ENCODE measurements around the gene PHF19.

PHF19 gene

DNA sequence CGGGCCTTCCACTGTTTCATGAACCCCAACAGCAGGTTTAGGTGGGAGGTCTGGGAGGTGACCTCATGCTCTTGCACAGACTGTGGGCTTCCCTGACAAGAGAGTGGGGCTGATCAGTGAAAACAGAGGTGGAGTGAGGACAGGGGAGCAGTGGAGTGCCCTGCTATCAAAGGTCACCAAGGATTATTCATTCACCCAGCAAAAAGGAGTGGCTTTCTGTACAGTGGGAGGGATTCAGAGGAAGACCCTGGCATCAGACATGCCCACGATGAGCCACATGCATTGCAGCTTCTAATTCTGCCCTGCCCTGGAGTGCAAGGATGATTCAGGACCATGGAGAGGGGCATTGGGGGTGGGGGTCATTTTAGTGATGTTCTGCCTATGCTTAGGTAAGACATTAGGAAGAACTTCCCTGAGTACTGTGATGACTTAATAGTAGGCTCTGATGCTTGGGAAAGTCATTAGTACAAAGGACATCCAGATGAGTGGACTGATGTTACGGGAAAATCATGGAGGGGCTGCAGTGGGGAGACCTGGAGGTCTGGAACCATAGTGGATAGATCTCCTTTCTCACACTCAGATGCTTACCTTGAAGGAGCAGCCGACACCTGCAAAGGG lies 36.8 kb upstream of the PHF19 start:
- no peak for DNase-seq (ENCODE audit: low spot score)

DNA sequence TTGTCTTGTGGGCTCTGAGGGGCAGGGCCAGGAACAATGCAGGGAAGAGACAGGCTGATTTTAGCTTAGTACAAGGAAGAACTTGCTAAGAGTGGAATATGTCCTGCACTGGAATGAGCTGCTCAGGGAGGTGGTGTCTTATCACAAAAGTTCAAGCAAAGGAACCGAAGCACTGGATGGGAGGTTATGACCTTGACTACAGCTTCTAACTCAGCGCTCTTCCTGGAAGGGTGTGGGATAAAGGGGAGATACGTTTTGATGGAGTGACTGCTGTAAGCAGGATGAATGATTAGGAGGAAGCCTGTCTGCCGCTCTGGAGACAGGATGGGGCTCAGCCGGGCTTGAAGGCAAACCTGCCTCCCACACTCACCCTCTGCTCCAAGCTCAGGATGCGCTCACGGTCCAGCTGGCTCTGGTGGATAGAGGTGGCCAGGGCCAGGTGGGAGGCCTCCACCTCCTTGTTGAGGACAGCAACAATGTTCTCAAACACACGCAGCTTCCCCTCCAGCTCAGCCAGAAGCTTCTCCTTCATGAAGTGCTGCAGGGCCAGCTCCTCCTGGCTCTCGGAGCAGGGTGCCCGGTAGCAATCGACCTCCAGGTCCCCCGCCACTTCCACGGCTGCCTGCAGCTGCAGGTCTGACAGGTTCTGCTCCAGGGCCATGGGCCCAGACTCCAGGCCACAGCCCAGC lies 36.1 kb upstream of the PHF19 start:
- DNase-seq (ENCODE audit: low spot score): no peak

DNA sequence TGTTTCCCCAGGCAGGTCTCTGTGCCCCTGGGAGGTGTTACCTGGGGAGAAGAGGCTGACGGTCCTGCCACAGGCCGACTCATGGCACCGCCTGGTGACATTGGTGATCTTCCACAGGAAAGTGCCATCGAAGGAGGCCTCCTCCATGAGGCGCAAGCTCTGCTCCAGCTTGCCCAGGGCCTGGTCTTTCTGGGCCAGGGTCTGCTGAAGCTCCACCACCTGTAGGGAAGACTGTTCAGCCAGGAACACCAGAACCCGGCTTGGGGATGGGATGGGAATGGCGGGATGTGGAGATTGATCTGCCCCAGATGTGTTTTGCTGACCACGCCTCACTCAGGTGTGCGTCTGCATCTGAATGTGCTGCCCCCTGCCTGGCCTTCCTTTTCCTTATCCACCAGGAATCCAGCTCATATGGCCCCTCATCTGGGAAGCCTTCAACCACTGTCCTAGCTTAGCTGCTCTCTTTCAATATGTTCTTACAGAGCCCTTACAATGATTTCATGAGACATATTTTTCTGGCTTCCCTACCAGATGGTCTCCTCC lies 34.4 kb upstream of the PHF19 start:
- DNase-seq (ENCODE audit: low spot score): no peak

DNA sequence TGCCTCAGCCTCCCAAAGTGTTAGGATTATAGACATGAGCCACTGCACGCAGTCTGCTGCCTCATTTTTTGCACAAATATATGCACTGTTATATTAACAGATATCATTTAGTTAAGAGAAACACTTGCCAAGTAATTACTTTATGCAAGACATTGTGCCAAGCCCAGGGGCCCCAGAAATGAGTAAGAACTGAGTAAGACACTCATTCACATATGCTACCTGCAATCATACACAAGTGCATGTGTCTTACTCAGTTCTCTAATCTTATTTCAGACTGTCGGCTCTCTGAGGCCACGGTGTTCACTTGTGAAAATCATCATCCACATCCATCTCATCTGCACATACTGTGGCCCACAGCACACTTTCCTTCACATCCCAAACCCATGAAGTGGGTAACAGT lies 33.7 kb upstream of the PHF19 start:
- no peak for DNase-seq (ENCODE audit: low spot score)

DNA sequence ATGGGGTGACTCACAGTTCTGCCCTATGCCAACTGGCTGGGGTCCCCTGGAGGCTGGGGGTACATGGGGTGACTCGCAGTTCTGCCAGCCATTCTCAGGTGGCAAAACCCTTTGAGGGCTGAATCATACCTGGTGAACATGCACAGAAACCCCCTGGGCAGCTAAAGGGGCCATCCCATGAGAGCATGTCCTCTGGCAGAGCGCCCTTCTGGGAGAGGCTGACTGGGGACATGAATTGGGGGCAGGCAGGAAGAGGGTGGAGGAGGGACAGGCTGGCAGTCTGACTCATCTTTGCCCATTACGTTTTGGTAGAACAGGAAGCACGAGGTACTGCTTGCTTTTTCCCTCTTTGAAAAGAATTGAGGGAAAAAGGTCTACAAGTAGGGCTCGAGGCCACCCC lies 32.9 kb upstream of the PHF19 start:
- DNase-seq (ENCODE audit: low spot score): no peak

DNA sequence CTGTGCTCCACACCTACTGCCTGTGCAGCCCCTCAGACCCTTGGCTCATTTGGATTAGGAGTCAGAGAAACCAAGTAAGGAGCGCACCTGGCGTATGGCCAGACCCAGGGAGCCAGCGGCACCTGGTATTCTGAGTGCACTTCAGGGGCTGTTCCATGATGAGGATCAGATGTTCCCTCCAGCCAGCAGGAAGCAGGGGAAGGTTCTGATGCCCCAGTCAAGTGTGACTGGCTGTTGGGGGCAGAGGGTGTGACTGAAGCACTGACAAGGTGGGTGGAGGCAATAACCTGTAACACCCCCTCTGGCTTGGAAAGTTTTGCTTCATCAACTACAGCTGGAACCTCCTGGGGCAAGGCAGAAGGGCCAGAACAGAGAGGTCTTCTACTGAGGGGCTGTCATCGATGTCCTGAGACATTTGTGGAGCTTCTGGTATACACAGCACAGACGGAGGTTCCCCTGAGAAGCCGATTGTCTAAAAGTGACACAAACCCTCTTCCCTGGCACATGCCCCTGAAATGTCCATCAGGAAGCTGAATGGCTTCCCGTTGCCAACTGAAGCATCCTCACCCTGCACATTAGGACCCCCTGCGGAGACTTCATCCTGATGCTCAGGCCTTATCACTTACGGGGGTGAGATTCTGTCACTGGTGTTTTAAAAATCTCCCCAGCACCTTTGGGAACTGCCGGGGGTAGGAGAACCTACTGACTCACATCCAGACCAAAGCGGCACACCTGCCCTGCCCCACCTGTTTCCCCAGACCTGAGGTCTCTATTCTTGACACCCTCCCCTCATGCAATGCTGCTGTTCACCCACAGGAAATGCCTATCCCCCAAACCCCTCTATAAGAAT lies 28.6 kb upstream of the PHF19 start:
- DNase-seq (ENCODE audit: low spot score): no peak

DNA sequence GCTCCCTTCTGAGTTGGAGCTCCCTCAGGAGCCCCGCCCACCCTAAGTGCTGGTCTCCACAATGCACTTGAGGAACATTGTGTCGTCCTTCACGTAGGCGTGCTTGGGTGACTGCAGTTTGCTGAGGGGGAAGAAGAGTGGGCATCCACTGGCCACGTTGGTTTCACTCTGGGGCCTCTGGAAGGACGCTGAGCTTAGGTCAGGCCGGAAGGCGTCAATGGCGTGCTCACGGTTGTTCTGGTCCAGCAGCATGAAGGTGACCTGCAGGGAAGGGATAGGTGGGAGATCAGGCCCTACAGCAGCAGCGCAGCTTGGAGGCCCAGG lies 28.0 kb upstream of the PHF19 start:
- no peak for DNase-seq (ENCODE audit: low spot score)

DNA sequence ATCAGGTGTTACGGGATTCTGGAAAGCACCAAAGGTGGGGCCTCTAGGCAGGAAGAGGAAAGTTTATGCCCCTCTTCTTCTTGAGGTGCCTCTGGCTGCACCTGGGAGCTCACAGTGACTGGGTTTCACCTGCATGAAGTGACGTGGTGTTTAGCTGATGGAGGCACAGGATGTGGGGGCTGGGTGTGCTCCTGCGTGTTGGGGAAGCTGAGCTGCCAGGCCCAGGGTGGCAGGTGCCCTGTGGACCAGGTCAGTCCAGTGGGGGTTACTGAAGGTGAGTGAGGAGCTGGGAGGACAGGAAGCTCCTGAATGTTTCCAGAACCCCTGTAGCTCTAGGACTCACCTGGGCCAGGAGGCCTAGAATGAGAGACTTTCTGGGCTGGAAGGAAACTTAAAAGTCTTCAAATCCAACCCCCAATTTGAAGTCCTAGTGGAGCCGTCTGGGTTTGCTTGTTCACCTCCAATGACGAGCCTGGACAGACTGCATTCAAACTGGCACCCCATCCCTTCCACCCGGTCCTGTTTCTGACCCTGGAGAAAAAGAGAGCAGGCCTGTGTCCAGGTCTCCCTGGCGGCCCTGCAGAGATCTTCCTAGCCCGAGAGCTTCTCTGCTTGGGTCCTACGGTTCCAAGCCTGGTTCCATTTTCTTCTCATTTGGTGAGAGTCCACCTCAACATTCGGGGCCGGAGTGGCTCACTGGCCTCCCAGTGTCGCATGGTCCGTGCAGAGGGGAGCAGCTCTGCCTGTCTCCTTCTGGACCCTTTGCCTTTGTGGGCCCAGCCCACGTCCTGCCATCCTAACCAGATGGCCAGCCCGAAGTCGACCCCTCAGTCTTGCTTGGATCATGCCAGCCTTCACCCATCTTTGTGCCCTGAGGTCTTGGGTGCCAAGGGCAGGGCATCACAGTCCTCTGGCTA lies 27.3 kb upstream of the PHF19 start:
- DNase-seq (ENCODE audit: low spot score): no peak

DNA sequence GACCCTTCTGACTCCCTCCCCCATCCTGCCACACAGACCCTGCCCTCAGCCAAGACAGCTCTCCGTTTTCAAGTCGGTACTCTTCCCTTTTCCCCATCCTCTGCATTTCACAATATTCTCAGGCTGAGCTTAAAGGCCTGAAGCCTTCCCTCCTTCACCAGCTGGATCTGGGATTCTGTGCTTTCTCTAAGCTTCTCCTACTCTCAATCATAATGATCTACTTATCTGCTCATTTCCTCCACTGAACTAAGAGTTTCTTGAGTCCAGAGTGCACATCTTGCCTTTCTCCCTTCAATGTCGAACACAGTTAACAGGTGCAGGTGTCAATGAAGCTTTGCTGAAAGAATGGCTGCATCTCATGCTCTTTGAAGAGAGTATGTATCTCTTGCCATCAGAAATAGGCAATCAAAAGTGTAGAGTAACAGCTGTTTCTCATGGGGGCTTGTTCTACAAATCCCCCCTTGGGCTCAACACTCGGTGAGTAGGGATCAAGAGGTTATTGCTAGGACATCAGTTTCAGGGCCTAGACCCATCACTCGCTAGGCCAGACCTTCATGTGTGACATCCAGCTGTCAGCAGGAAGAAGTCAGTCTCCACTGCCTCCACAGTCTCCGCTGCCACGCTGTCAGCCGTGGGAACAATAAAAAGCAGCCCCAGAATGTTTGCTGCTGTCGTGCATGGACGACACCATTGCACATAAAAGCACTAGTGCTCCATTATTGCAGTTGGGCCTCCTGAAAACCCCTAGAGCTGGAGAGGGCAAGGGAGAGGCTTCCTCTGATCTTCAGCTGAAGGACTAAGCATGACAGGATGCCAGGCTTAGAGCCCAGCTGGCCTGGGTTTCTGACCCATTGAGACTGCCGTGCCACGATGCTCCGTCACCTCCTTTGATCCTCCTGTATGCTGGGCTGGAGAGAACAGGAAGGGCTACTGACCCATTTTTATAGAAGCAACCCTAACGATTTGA lies 25.9 kb upstream of the PHF19 start:
- DNase-seq (ENCODE audit: low spot score): no peak

DNA sequence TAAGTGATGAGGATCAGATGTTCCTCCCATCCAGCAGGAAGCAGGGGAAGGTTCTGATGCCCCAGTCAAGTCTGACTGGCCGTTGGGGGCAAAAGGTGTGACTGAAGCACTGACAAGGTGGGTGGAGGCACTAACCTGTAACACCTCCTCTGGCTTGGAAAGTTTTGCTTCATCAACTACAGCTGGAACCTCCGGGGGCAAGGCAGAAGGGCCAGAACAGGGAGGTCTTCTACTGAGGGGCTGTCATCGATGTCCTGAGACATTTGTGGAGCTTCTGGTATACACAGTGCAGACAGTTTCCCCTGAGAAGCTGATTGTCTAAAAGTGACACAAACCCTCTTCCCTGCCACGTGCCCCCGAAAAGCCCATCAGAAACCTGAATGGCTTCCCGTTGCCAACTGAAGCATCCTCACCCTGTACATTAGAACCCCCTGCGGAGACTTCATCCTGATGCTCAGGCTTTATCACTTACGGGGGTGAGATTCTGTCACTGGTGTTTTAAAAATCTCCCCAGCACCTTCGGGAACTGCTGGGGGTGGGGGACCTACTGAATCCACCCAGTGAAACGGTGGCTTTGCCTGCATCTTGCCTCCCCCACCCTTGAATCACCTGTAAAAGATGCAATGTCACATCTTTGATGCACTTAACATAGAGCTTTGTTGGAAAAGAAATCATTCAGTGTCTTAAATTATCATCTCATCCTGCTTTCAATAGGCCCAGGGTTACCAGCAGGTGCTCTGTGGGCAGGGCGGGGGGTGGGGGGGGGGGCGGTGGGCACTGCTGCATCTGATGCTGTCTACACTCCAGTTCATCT lies 25.0 kb upstream of the PHF19 start:
- no peak for DNase-seq (ENCODE audit: low spot score)

DNA sequence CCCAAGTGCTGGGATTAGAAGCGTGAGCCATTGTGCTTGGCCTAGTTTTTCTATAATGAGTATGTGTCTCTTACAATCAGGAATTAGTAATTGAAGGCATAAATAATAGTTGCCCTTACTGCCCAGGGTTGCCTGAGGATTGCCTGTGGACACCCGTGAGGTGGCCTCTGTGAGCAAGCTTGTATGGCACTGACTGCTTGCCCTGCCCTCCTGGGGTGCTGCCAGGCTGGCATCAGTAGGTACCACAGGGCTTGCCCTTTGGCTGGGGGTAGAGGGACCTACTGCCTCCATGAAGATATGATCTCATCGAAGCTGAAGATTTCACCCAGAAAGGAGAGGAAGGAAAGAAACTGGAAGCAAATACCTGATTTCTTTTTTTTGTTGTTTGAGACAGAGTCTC lies 23.8 kb upstream of the PHF19 start:
- no peak for DNase-seq (ENCODE audit: low spot score)

DNA sequence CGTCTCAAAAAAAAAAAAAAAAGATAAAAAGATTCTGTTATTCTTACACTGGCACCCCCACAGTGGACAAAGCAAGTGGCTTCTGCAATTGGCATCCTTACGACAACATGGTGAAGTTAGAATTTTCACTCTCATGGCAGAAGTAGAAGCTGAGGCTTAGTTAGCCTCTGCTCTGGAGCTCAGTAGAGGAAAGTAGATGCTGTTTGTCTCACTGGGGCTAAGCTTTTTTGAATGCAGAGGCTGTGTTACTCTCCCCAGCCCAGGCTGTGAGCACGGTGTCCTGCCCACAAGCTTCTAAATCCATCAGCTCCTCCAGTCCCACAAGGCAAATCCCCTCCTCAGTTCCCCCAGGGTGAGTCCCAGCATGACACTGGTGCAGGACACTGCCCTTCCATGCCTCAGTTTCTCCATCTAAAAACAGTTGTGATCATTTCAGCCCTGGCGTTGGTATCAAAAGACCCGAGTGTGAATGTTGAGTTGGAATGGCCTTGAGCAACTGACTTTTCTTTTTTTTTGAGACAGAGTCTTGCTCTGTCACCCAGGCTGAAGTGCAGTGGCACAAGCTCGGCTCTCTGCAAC lies 22.6 kb upstream of the PHF19 start:
- DNase-seq (ENCODE audit: low spot score): no peak

DNA sequence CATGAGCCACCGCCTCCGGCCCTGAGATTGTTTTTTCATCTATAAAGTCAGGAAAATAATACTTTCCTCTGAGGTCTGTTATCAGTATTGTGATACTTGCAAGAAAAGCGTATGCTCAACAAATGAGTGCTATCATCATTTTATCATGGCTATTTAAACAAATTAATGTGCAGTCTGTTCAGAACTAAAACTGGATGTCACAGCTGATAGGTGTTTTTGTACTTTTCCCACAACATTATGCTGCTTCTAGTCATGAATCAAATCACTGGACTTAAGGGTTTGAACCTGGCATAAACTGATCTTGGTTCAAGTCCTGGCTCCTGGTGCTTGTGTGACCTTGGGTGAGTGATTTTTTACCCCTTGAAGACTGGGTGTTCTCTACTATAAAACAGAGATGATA lies 21.4 kb upstream of the PHF19 start:
- no peak for DNase-seq (ENCODE audit: low spot score)

DNA sequence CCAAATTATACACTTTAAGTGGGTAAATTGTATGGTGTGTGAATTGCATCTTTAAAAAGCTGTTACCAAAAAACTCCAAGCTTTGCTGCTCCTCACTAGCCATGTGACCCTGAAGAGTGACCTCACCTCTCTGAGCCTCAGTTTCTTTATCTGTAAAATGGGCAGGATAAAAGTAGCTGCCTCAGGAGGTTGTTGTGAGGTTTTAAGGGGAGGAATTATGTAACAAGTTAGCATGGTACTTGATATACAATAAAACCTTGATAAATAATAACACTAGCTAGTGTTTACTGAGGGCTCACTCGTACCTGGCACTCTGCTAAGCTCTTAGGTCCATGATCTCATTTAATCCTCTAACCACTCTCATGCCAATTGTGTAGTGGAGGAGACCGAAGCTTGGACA lies 19.0 kb upstream of the PHF19 start:
- no peak for DNase-seq (ENCODE audit: low spot score)

DNA sequence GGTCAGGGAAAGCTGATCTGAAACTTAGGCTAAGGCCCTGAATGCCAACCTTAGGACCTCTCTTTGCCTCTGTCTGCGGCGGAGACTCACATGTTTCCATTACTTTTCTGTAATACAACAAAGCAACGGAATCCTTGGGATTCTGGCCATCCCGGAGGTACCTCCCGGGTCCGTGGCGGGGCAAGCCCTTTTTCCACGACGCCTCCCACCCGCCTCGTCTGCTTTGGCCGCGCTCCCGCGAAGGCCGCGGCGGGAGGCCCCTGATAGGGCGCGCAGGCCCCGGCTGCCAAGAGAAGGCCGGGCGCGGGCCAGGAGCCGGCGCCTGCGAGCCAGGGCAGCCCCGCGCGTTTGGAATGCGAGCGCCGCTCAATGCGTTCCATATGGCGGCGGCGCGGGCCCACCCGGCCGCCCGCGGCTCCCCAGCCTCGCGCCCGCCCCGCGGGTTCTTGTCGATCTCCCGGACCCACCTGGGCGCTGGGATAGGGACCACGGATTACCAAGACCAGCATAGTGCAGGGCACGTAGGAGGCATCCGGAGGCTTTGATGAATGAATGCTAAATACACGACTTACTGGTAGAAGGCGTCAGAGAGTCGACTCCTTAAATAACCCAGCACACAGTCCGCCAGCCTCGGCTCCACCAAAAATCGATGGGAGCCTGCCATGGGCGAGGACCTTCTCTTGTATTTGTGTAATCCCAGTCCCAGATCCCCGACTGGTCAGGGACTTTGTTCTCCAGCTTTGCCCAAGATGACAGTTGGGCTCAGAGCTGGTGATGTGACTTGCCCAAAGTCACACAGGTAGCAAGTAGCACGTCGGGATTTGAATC lies 17.5 kb upstream of the PHF19 start:
- DNase-seq (ENCODE audit: low spot score): peak; percentile 82

DNA sequence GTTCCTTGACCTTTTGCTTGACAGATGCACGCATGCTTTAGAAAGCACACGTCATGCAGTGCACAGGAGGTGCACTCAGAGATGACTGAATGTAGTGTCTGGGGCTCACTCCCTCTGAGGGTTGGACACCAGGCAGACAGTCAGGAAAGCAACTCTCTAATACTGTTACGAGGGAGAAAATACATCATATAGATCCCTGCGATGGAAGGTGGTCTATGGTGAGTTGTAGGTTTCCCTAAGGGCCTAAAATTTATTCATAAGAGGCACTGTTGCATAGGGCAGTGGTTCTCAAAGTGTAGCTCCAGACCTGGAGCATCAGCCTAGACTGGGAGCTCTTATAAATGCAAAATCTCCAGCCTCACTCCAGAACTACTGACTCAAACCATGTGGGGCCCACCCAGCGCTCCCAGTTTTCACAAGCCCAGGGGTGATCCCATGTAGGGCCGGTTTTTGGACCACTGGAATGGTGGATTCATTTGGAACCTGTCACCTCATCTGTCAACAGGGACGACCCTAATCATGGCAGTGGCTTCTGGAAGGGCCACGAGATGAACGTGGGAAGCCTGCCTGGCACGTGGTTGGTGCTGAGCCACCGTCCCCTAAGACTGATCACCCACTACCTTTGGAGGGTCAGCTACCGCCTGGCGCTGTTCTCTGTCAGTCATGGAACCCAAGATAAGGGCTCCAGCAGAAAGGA lies 16.8 kb upstream of the PHF19 start:
- DNase-seq (ENCODE audit: low spot score): no peak

DNA sequence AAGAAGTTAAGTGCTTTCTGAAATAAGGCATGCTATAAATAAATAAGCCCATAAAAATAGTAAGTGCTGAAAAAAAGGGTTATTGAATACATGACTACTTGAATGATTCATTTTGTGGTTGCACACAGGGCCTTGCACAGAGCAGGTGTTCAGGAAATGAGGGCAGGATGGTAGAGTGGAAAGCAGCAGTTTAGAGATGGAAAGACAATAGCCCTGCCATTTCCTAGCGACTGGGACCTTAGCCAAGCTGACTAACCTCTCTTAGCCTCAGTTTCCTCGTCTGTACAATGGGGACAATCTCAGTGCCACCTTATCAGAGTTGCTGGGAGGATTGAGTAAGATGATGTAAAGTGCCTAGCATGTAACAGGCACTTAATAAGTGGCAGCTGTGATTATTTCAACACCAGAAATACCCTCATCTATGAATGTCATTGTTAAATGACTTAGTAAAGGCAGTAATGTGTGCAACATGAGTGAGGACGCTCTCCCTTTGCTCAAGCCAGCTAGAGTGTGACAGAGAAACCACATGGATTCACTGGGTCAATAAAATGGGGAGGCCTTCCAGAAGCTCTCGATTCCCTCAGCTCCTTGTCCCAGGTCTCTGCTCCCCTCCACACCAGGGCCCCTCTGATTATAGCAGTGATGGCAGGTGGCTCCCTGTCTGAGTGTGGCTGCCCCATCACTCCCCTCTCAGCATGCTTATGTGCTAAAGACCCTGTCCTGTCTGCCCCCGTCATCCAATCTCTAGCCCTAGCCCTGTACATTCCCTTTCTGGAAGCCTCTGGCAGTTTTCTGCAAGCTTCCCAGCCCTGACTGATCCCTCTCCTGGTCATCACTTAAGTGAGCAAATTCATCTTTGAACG lies 16.0 kb upstream of the PHF19 start:
- DNase-seq (ENCODE audit: low spot score): peak; percentile 42

Measured in GM03348 (cell line).